ENCODE results near the gene OR10A3.

OR10A3 gene

GRCh38 chr11:7936615-7937014 is 4.9 kb downstream of the OR10A3 start:
- DNase-seq: no peak

GRCh38 chr11:7931168-7931567 is 10.3 kb downstream of the OR10A3 start, which contains the start of gene OR10A6:
OR10A6 (minus strand) TSS chr11:7931268; CDS start chr11:7928662, 2,606 bp downstream.
- no peak for DNase-seq

- no peak for DNase-seq
These were observed 13.9 kb downstream of the OR10A3 start for GRCh38 chr11:7927635-7928034.

- DNase-seq: no peak
These were observed 17.0 kb downstream of the OR10A3 start for GRCh38 chr11:7924536-7924935.

- no peak for DNase-seq
These were observed 23.4 kb downstream of the OR10A3 start for GRCh38 chr11:7918141-7918540.

GRCh38 chr11:7911011-7911410 is 30.5 kb downstream of the OR10A3 start:
- DNase-seq: no peak

GRCh38 chr11:7910286-7910788 is 31.2 kb downstream of the OR10A3 start:
- DNase-seq: no peak

- no peak for DNase-seq
These were observed 31.8 kb downstream of the OR10A3 start for GRCh38 chr11:7909585-7910285.

GRCh38 chr11:7907121-7907520 is 34.4 kb downstream of the OR10A3 start:
- no peak for DNase-seq

GRCh38 chr11:7906481-7906880 is 35.0 kb downstream of the OR10A3 start:
- DNase-seq: no peak

- no peak for DNase-seq
These were observed 35.5 kb downstream of the OR10A3 start for GRCh38 chr11:7905961-7906429.

GRCh38 chr11:7905549-7905948 is 36.0 kb downstream of the OR10A3 start:
- no peak for DNase-seq

- no peak for DNase-seq
These were observed 36.6 kb downstream of the OR10A3 start for GRCh38 chr11:7904917-7905316.

- DNase-seq: no peak
These were observed 37.6 kb downstream of the OR10A3 start for GRCh38 chr11:7903940-7904339.

- DNase-seq: no peak
These were observed 40.1 kb downstream of the OR10A3 start for GRCh38 chr11:7901319-7901854.

GRCh38 chr11:7900686-7901085 is 40.8 kb downstream of the OR10A3 start:
- no peak for DNase-seq

GRCh38 chr11:7899418-7899817 is 42.1 kb downstream of the OR10A3 start:
- DNase-seq: no peak

- DNase-seq: no peak
These were observed 42.7 kb downstream of the OR10A3 start for GRCh38 chr11:7898666-7899283.

- no peak for DNase-seq
These were observed 45.3 kb downstream of the OR10A3 start for GRCh38 chr11:7896009-7896785.

GRCh38 chr11:7894251-7894650 is 47.3 kb downstream of the OR10A3 start:
- no peak for DNase-seq

GRCh38 chr11:7893796-7894195 is 47.7 kb downstream of the OR10A3 start:
- no peak for DNase-seq

- DNase-seq: peak; percentile 15
These were observed 48.7 kb downstream of the OR10A3 start for GRCh38 chr11:7892840-7893254.

- peak; percentile 12 for DNase-seq
These were observed 49.3 kb downstream of the OR10A3 start for GRCh38 chr11:7892059-7892699.

All from SIG-M5 (cell line).